Tongue (tissue), 2 donors: ENCODE results near the gene TLX1. TPM values are rescaled to one million over a fixed set of nuclear protein-coding genes. Genes with fewer than 3 reads are reported as not detected.
"Not testable (repeated sequence)": the region's sequence is repeated elsewhere in the genome, so short reads cannot be mapped to it uniquely, and the experiment has no call there.

Experiments
- DNase-seq: peaks from one replicate; pipeline ENCODE4 v3.0.0-alpha.2; 2015
- total RNA-seq: library from RNA; depleted of rRNA; stranded (reverse); fragments of >200 nt; gene quantifications from one replicate; pipeline ENCODE4 v1.2.3, GENCODE V29; 2014

The TLX1 gene
- total RNA-seq, 1 donor from 2014 or later = 1.3 TPM

- no peak for DNase-seq
These were observed 21.2 kb downstream of the TLX1 start for GRCh38 chr10:101152316-101152715.

- not testable (repeated sequence) for DNase-seq
These were observed 23.4 kb downstream of the TLX1 start for GRCh38 chr10:101154506-101154905.

GRCh38 chr10:101155896-101156295 is 24.8 kb downstream of the TLX1 start:
- no peak for DNase-seq

DNA sequence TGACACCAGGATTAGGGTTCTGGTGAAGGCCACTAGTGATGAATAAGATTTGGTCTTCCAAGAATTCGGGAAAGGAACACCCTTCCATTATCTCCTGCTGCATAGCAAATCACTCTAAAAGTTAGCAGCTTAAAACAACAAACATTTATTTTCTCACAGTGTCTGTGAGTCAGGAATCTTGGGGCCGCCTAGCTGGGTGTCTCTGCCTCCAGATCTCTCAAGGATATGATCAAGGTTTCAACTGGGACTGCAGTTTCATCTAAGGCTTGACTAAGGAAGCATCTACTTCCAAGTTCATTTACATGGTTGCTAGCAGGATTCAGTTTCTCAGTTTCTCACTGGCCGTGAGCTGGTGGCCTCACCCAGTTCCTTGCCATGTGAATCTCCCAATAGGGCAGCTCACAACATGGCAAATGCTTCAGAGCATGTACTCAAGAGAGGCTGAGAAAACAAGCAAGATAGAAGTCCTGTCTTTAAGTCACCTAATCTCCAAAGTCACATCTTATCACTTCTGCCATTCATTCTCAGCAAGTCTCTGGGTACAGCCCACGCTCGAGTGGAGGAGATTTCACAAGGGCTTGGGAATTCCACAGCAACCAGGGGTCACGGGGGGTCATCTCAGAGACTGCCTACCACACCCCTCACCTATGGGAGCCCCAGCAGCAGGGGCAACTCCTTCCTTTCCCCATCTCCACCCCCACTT is 26.8 kb downstream of the TLX1 start:
- DNase-seq = no peak

- no peak for DNase-seq
These were observed 27.5 kb downstream of the TLX1 start for GRCh38 chr10:101158459-101159058.

- peak; percentile 91 for DNase-seq
These were observed 30.6 kb downstream of the TLX1 start for GRCh38 chr10:101161494-101162299.

DNA sequence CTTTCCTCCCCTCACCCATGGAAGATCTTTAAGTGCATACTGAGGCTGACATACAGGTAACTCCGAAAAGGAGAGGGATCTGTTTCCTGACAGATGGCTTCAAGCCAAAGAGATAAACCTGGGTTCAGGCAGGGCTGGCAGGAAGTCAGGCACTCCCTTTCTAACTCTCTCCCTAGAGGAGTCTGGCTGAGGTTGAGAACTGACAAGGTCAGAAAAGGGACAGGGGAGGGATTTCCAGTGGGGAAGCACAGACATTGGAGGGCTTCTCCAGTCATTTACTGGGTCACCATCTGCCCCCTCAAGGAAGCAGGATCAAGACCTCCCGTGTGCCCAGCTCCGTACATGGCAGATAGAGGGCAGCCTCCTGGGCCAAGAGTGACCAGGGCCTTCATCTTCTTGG is 31.6 kb downstream of the TLX1 start:
- no peak for DNase-seq

GRCh38 chr10:101164020-101164419 is 32.9 kb downstream of the TLX1 start:
- DNase-seq = no peak

DNA sequence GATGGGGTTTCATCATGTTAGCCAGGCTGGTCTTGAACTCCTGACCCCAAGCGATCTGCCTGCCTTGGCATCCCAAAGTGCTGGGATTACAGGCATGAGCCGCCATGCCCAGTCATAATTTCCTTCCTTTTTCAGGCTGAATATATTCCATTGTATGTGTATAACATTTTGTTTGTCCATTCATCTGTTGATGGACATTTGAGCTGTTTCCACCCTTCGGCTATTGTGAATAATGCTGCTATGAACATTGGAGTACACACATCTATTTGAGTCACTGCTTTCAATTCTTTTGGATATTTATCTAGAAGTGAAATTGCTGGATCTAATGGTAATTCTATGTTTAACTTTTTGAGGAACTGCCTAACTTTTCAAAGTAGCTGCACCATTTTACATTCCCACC is 34.6 kb downstream of the TLX1 start:
- DNase-seq = no peak

DNA sequence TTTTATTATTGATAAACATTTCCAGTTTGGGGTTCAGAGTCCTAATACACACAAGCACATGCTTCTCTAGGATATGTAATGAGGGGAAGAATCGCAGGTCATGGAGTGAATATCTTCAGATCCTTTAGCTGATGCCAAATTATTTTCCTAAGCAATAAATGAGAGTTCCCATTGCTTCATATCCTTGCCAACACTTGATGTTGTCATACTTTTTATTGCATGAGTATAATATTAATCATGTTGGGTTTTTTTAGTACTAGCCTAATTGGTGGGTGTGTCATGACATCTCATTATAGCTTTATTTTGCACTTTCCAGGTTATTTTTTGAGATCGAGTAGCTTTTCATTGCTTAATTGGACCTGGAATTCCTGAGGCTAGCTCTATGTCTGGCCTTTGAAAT is 35.3 kb downstream of the TLX1 start:
- DNase-seq = no peak

DNA sequence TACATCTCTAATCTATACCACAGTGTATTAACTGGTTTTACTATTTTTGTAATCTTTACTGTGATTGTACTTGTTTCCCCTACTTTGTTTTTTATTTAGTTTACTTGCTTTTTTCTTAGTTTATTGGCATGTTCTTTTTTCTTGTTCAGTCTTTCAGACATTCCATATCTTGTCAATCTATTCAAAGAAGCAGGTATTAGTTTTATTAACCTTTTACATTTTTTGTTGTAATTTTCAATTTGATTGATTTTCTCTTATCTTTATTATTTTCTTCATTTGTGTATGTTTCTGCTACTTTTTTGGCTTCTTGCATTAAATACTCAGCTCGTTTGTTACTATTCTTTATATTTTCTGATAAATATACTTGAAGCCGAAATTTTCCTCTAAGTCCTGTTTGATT is 41.6 kb downstream of the TLX1 start:
- DNase-seq = no peak

- DNase-seq = no peak
These were observed 43.2 kb downstream of the TLX1 start for GRCh38 chr10:101174319-101174718.

- no peak for DNase-seq
These were observed 45.5 kb downstream of the TLX1 start for GRCh38 chr10:101176577-101176976.

GRCh38 chr10:101182936-101183335 is 51.8 kb downstream of the TLX1 start:
- DNase-seq = no peak

DNA sequence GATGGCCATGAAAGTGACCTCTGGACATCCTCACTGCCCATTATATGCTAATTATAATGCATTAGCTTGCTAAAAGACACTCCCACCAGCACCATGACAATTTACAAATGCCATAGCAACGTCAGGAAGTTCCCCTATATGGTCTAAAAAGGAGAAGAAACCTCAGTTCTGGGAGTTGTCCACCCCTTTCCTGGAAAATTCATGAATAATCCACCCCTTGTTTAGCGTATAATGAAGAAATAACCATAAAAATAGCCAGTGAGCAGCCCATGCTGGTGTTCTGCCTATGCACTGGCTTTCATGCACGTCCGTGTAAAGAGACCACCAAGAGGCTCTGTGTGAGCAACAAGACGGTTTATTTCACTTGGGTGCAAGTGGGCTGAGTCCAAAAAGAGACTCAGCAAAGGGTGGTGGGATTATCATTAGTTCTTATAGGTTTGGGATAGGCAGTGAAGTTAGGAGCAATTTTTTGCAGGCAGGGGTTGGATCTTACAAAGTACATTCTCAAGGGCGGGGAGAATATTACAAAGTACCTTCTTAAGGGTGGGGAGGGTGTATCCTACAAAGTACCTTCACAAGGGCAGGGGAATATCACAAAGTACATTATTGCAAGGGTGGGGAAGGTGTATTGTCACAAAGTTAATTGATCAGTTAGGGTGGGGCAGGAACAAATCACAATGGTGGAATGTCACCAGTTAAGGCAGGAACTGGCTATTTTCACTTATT is 52.5 kb downstream of the TLX1 start:
- no peak for DNase-seq

Other genes with a start within 250 kb of the TLX1 start
- gene SLF2, start 218.3 kb upstream of the TLX1 start, total RNA-seq = 119 TPM
- gene SEMA4G, start 161.8 kb upstream of the TLX1 start, total RNA-seq = 1.7 TPM
- 42.0 TPM for gene MRPL43, start 143.8 kb upstream of the TLX1 start, total RNA-seq
- gene TWNK, start 143.8 kb upstream of the TLX1 start, total RNA-seq = 6.6 TPM
- gene LZTS2, start 131.5 kb upstream of the TLX1 start, total RNA-seq = 45.5 TPM
- gene PDZD7, start 100.2 kb upstream of the TLX1 start, total RNA-seq = not detected
- 51.1 TPM for gene SFXN3, start 100.1 kb upstream of the TLX1 start, total RNA-seq
- gene KAZALD1, start 69.3 kb upstream of the TLX1 start, total RNA-seq = 20.5 TPM
- gene LBX1, start 98.2 kb downstream of the TLX1 start, total RNA-seq = 5.6 TPM
- 22.9 TPM for gene BTRC, start 222.9 kb downstream of the TLX1 start, total RNA-seq